ENCODE measurements around the gene DUOX1. TPM values are rescaled to one million over a fixed set of nuclear protein-coding genes. Genes with fewer than 3 reads are reported as not detected.

Gene DUOX1
- total and polyA plus RNA-seq, 2 of the 13 experiments (the other 11 are each of a cell fraction or from before 2014, with no cell fraction given): 0.03 TPM; not detected in 1

- TF ChIP-seq ZUFSP (CRISPR knock-in tag; IDR thresholded peaks at IDR 0.05; ENCODE audit: borderline replicate concordance) (no peak), ZNF317 (CRISPR knock-in tag; IDR thresholded peaks at IDR 0.05) (peak; percentile 72), ELF1 (CRISPR knock-in tag; IDR thresholded peaks at IDR 0.05) (peak; percentile 43; the same call in 1 of the 2 replicates), ZNF770 (CRISPR knock-in tag; IDR thresholded peaks at IDR 0.05) (no peak), HES4 (CRISPR knock-in tag; IDR thresholded peaks at IDR 0.05; ENCODE audit: borderline replicate concordance) (0 out of 2 replicates have a peak, but pooled peaks have one; percentile 22), ZNF747 (CRISPR knock-in tag; IDR thresholded peaks at IDR 0.05; ENCODE audit: borderline replicate concordance) (no peak), ZNF264 (CRISPR knock-in tag; IDR thresholded peaks at IDR 0.05) (no peak), PCBP2 (optimal IDR thresholded peaks at IDR 0.05; ENCODE audit: low read depth, low read length, poor library complexity, severe bottlenecking) (no peak), AKNA (CRISPR knock-in tag; IDR thresholded peaks at IDR 0.05; ENCODE audit: borderline replicate concordance) (no peak), NFYB (CRISPR knock-in tag; IDR thresholded peaks at IDR 0.05) (peak; percentile 14), MBD4 (IDR thresholded peaks at IDR 0.05; ENCODE audit: borderline replicate concordance, low read length) (no peak), THAP7 (CRISPR knock-in tag; IDR thresholded peaks at IDR 0.05) (no peak), MXI1 (IDR thresholded peaks at IDR 0.05; ENCODE audit: borderline replicate concordance, low read depth, low read length) (no peak), ZNF790 (CRISPR knock-in tag; IDR thresholded peaks at IDR 0.05; ENCODE audit: borderline replicate concordance) (no peak), ZNF577 (CRISPR knock-in tag; IDR thresholded peaks at IDR 0.05; ENCODE audit: borderline replicate concordance, low read depth) (no peak), KDM3A (CRISPR knock-in tag; IDR thresholded peaks at IDR 0.05; ENCODE audit: low read depth) (0 out of 2 replicates have a peak, but pooled peaks have one; percentile 17), SMAD9 (CRISPR knock-in tag; IDR thresholded peaks at IDR 0.05) (no peak), ZBTB20 (CRISPR knock-in tag; IDR thresholded peaks at IDR 0.05; ENCODE audit: borderline replicate concordance, low read depth) (no peak), BCL6 (CRISPR knock-in tag; IDR thresholded peaks at IDR 0.05) (no peak), PRMT3 (CRISPR knock-in tag; IDR thresholded peaks at IDR 0.05; ENCODE audit: borderline replicate concordance, low read depth) (0 out of 2 replicates have a peak, but pooled peaks have one; percentile 41)
These were observed 71.2 kb downstream of the DUOX1 start (continued) for GRCh38 chr15:45200799-45201556.
